ENCODE results near the gene SLC47A2.

DNA sequence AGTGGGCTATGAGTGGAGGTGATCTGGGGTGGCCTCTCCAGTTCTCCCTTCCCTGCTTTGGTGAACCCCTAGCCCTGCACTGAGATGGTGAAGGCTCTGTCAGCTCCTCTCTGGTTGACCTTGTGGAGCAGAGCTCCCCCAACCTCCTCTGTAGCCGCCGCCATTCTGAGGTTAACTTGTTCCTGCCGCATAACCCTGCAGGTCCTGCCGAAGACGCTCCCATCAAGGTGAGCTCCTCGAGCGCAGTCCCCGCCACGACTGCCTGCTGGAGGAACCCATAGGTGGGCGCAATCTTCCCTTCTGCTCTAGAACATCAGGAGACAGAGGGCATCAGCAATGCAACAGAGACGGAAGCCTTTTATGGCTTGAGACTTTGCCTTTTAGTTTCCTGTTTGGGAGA lies 15.2 kb upstream of the SLC47A2 start:
- TF ChIP-seq CTCF (IDR thresholded peaks at IDR 0.05; ENCODE audit: borderline replicate concordance, extremely low read depth, low read length, poor library complexity, severe bottlenecking) (no peak), EZH2 (IDR thresholded peaks at IDR 0.05; ENCODE audit: borderline replicate concordance, low read depth, low read length, severe bottlenecking) (no peak)

Data from DND-41 (cell line).